ENCODE data around the gene ELF3. TPM values are rescaled to one million over a fixed set of nuclear protein-coding genes. Genes with fewer than 3 reads are reported as not detected.

ELF3 gene
- total and polyA plus RNA-seq, 4 donors, result 10.1 to 38.7 (median 25.6) TPM

DNA sequence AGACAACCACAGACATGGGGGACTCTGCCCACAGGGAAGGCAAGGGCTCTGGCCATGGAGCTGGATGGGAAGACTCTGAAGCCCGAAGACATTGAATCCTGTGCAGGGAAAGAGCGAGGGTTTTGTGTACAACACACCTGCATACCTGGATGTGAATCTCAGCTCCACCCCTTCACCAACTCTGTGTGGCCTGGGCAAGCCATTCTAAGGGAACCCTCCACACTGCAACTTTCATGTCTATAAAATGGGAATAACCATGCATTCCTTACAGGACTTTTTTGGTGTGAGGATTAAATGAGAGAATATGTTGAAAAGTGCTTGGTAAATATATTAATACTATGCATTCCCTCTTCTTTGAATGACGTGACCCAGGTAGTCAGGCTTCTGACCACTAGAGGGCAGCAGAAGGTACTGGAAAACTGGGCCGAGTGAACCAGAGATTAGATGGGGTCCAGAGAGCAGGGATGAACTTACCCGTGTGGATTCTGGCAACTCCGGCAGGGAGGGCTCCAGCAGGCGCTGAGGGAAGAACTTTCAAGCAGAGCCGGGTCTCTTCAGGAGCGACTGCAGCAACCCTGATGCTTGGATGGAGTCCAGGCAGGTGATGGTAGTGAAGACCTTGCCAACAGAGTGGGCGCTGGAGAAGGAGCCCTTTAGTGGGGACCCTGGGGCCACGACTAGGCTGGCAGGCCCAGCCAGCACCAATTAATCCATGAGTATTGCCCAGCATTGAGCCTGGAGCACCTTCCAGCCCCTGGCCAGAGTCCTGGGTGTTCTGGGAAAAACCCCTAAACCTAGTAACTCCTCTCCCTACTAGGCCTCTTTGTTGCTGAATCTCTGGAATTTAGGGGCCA is 834 bp upstream of the ELF3 start (continued):
- TF ChIP-seq, protein P1, sequence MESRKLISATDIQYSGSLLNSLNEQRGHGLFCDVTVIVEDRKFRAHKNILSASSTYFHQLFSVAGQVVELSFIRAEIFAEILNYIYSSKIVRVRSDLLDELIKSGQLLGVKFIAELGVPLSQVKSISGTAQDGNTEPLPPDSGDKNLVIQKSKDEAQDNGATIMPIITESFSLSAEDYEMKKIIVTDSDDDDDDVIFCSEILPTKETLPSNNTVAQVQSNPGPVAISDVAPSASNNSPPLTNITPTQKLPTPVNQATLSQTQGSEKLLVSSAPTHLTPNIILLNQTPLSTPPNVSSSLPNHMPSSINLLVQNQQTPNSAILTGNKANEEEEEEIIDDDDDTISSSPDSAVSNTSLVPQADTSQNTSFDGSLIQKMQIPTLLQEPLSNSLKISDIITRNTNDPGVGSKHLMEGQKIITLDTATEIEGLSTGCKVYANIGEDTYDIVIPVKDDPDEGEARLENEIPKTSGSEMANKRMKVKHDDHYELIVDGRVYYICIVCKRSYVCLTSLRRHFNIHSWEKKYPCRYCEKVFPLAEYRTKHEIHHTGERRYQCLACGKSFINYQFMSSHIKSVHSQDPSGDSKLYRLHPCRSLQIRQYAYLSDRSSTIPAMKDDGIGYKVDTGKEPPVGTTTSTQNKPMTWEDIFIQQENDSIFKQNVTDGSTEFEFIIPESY (IDR thresholded peaks at IDR 0.05), result no peak
- peak in 1 of 2 donors; percentile 2 for TF ChIP-seq EGR1 (IDR thresholded peaks at IDR 0.05; ENCODE audit: low read depth in 2 of 2)

DNA sequence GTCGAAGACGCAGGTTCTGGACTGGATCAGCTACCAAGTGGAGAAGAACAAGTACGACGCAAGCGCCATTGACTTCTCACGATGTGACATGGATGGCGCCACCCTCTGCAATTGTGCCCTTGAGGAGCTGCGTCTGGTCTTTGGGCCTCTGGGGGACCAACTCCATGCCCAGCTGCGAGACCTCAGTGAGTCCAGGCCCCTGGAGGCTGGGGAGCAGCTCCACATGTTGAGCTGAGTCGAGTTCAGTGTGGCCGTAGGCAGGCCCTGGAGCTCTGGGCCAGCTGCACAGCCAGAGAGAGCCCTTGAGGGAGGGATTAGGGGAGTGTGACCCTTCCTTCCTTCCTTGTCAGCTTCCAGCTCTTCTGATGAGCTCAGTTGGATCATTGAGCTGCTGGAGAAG is 1.6 kb downstream of the ELF3 start:
- Histone ChIP-seq H3K4me3 (ENCODE audit: low read depth in 1 of 3, low read length in 3 of 3) (peak overlapping the region; percentile 65 to 89 (median 86)), H3K36me3 (ENCODE audit: control insufficient read depth in 4 of 4, insufficient read depth in 3 of 4, low read depth in 1 of 4, low read length in 3 of 4) (peaks cover 15 to 22% (median 21%) of the 10 kb centered on the region in 4 donors), H3K27ac (ENCODE audit: low read depth in 1 of 2, low read length in 2 of 2) (peak overlapping the region; percentile 14 to 45), H3K9ac (ENCODE audit: low read depth in 1 of 2, low read length in 2 of 2) (no peak overlapping the region), H3K27me3 (ENCODE audit: control insufficient read depth in 4 of 4, insufficient read depth in 4 of 4, low read length in 3 of 4) (no peaks in the 10 kb centered on the region), H3K9me3 (ENCODE audit: control insufficient read depth in 4 of 4, low read length in 3 of 4) (no peaks in the 10 kb centered on the region), H3K4me1 (ENCODE audit: control insufficient read depth in 4 of 4, insufficient read depth in 4 of 4, low read length in 3 of 4) (peaks cover 8 to 59% (median 42%) of the 10 kb centered on the region in 4 donors)
- DNase-seq (ENCODE audit: low spot score), result no peak
- no peak for TF ChIP-seq FOXA2 (IDR thresholded peaks at IDR 0.05)
- no peak for TF ChIP-seq NR2F2 (IDR thresholded peaks at IDR 0.05)
- TF ChIP-seq GABPA (IDR thresholded peaks at IDR 0.05 in 1 of 2, conservative IDR thresholded peaks at IDR 0.05 in 1 of 2), result no peak
- TF ChIP-seq, protein P1 (IDR thresholded peaks at IDR 0.05), result no peak
- no peak for TF ChIP-seq TAF1 (conservative IDR thresholded peaks at IDR 0.05)
- no peak for TF ChIP-seq FOXA1 (IDR thresholded peaks at IDR 0.05)
- TF ChIP-seq HNF4A (conservative IDR thresholded peaks at IDR 0.05), result no peak
- TF ChIP-seq RXRA (IDR thresholded peaks at IDR 0.05), result no peak
- TF ChIP-seq, protein P2, sequence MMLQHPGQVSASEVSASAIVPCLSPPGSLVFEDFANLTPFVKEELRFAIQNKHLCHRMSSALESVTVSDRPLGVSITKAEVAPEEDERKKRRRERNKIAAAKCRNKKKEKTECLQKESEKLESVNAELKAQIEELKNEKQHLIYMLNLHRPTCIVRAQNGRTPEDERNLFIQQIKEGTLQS (IDR thresholded peaks at IDR 0.05), result no peak
- no peak for TF ChIP-seq EGR1 (IDR thresholded peaks at IDR 0.05; ENCODE audit: low read depth in 2 of 2)
- TF ChIP-seq, protein P3, sequence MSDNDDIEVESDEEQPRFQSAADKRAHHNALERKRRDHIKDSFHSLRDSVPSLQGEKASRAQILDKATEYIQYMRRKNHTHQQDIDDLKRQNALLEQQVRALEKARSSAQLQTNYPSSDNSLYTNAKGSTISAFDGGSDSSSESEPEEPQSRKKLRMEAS (IDR thresholded peaks at IDR 0.05), result no peak
- no peak for TF ChIP-seq YY1 (IDR thresholded peaks at IDR 0.05)
- TF ChIP-seq, protein P4, sequence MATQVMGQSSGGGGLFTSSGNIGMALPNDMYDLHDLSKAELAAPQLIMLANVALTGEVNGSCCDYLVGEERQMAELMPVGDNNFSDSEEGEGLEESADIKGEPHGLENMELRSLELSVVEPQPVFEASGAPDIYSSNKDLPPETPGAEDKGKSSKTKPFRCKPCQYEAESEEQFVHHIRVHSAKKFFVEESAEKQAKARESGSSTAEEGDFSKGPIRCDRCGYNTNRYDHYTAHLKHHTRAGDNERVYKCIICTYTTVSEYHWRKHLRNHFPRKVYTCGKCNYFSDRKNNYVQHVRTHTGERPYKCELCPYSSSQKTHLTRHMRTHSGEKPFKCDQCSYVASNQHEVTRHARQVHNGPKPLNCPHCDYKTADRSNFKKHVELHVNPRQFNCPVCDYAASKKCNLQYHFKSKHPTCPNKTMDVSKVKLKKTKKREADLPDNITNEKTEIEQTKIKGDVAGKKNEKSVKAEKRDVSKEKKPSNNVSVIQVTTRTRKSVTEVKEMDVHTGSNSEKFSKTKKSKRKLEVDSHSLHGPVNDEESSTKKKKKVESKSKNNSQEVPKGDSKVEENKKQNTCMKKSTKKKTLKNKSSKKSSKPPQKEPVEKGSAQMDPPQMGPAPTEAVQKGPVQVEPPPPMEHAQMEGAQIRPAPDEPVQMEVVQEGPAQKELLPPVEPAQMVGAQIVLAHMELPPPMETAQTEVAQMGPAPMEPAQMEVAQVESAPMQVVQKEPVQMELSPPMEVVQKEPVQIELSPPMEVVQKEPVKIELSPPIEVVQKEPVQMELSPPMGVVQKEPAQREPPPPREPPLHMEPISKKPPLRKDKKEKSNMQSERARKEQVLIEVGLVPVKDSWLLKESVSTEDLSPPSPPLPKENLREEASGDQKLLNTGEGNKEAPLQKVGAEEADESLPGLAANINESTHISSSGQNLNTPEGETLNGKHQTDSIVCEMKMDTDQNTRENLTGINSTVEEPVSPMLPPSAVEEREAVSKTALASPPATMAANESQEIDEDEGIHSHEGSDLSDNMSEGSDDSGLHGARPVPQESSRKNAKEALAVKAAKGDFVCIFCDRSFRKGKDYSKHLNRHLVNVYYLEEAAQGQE (IDR thresholded peaks at IDR 0.05), result no peak
- no peak for TF ChIP-seq HNF4G (IDR thresholded peaks at IDR 0.05)
- no peak for TF ChIP-seq SP1 (IDR thresholded peaks at IDR 0.05)
- TF ChIP-seq JUND (IDR thresholded peaks at IDR 0.05), result no peak
- no peak for TF ChIP-seq RAD21 (IDR thresholded peaks at IDR 0.05)
- TF ChIP-seq, protein P5, sequence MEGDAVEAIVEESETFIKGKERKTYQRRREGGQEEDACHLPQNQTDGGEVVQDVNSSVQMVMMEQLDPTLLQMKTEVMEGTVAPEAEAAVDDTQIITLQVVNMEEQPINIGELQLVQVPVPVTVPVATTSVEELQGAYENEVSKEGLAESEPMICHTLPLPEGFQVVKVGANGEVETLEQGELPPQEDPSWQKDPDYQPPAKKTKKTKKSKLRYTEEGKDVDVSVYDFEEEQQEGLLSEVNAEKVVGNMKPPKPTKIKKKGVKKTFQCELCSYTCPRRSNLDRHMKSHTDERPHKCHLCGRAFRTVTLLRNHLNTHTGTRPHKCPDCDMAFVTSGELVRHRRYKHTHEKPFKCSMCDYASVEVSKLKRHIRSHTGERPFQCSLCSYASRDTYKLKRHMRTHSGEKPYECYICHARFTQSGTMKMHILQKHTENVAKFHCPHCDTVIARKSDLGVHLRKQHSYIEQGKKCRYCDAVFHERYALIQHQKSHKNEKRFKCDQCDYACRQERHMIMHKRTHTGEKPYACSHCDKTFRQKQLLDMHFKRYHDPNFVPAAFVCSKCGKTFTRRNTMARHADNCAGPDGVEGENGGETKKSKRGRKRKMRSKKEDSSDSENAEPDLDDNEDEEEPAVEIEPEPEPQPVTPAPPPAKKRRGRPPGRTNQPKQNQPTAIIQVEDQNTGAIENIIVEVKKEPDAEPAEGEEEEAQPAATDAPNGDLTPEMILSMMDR (IDR thresholded peaks at IDR 0.05; ENCODE audit: low read depth, low read length, missing input control), result no peak
- WGBS, result 74% methylated on average over 11 of the region's 11 CpGs

All from liver (tissue), 9 donors.